Measurements from ENCODE around the gene KIAA0319L.
"Not testable (repeated sequence)": the region's sequence is repeated elsewhere in the genome, so short reads cannot be mapped to it uniquely, and the experiment has no call there.

The KIAA0319L gene

GRCh38 chr1:35466120-35466519 is 91.1 kb downstream of the KIAA0319L start:
- Histone ChIP-seq H2BK120ac (ENCODE audit: low read depth, low read length) (no peak overlapping the region), H2AK5ac (ENCODE audit: low read length, severe bottlenecking) (no peak overlapping the region), H3K23ac (ENCODE audit: low read length in 2 of 2) (no peak overlapping the region), H3K18ac (ENCODE audit: low read depth in 1 of 2, low read length in 2 of 2) (no peak overlapping the region), H3K9me3 (ENCODE audit: control insufficient read depth, low read length) (no peaks in the 10 kb centered on the region), H3K14ac (ENCODE audit: low read length in 2 of 2) (no peak overlapping the region), H3K4me3 (ENCODE audit: insufficient read depth in 1 of 2, low read depth in 1 of 2, low read length in 2 of 2) (no peak overlapping the region), H2AFZ (ENCODE audit: low read depth, low read length) (no peak overlapping the region), H3K27ac (ENCODE audit: low read length, poor library complexity, severe bottlenecking) (no peak overlapping the region), H3K9ac (ENCODE audit: low read length) (no peak overlapping the region), H3K4me2 (ENCODE audit: low read length, poor library complexity, severe bottlenecking) (no peak overlapping the region), H2BK5ac (ENCODE audit: low read depth, low read length, poor library complexity, severe bottlenecking) (no peak overlapping the region), H2BK12ac (ENCODE audit: low read length in 2 of 2) (no peak overlapping the region), H4K8ac (ENCODE audit: low read length) (no peak overlapping the region), H3K4ac (ENCODE audit: low read depth in 1 of 2, low read length in 2 of 2) (no peak overlapping the region), H3K36me3 (ENCODE audit: control insufficient read depth in 1 of 2, insufficient read depth in 2 of 2, low read depth in 1 of 2, low read length in 2 of 2) (peaks cover 25 to 80% of the 10 kb centered on the region in 2 experiments), H3K4me1 (ENCODE audit: control insufficient read depth, insufficient read depth, low read depth, low read length) (no peaks in the 10 kb centered on the region), H3K79me1 (replicated peaks; ENCODE audit: low read length, poor library complexity, severe bottlenecking) (peaks cover 8% of the 10 kb centered on the region), H4K91ac (ENCODE audit: low read length) (no peak overlapping the region), H3K27me3 (ENCODE audit: control insufficient read depth in 1 of 2, insufficient read depth in 1 of 2, low read length in 2 of 2) (no peaks in the 10 kb centered on the region), H2BK15ac (ENCODE audit: low read depth, poor library complexity, severe bottlenecking) (no peak overlapping the region)
- DNase-seq, result no peak
- WGBS, result 100% methylated on average over 1 of the region's 1 CpG

DNA sequence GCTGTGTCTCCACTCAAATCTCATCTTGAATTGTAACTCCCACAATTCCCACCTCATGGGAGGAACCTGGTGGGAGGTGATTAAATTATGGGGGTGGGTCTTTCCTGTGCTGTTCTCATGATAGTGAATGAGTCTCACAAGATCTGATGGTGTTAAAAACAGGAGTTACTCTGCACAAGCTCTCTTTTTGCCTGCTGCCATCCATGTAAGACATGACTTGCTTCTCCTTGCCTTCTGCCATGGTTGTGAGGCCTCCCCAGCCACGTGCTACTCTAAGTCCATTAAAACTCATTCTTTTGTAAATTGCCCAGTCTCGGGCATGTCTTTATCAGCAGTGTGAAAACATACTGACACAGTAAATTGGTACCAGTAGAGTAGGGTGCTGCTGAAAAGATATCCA is 93.5 kb downstream of the KIAA0319L start:
- H2BK15ac ChIP-seq (ENCODE audit: low read depth, poor library complexity, severe bottlenecking); H3K4me3 ChIP-seq (ENCODE audit: insufficient read depth in 1 of 2, low read depth in 1 of 2, low read length in 2 of 2); DNase-seq; H2BK12ac ChIP-seq (ENCODE audit: low read length in 2 of 2); H2BK5ac ChIP-seq (ENCODE audit: low read depth, low read length, poor library complexity, severe bottlenecking); H3K27me3 ChIP-seq (ENCODE audit: control insufficient read depth in 1 of 2, insufficient read depth in 1 of 2, low read length in 2 of 2); H3K14ac ChIP-seq (ENCODE audit: low read length in 2 of 2); H4K91ac ChIP-seq (ENCODE audit: low read length); H3K4ac ChIP-seq (ENCODE audit: low read depth in 1 of 2, low read length in 2 of 2); H2BK120ac ChIP-seq (ENCODE audit: low read depth, low read length); H3K27ac ChIP-seq (ENCODE audit: low read length, poor library complexity, severe bottlenecking); H3K4me1 ChIP-seq (ENCODE audit: control insufficient read depth, insufficient read depth, low read depth, low read length); H3K79me1 ChIP-seq (replicated peaks; ENCODE audit: low read length, poor library complexity, severe bottlenecking); H4K8ac ChIP-seq (ENCODE audit: low read length); H3K4me2 ChIP-seq (ENCODE audit: low read length, poor library complexity, severe bottlenecking); H3K9ac ChIP-seq (ENCODE audit: low read length); H3K18ac ChIP-seq (ENCODE audit: low read depth in 1 of 2, low read length in 2 of 2); H3K9me3 ChIP-seq (ENCODE audit: control insufficient read depth, low read length); H2AFZ ChIP-seq (ENCODE audit: low read depth, low read length); H2AK5ac ChIP-seq (ENCODE audit: low read length, severe bottlenecking); H3K23ac ChIP-seq (ENCODE audit: low read length in 2 of 2): not testable (repeated sequence)
- peaks cover 20 to 68% of the 10 kb centered on the region in 2 experiments for H3K36me3 ChIP-seq (ENCODE audit: control insufficient read depth in 1 of 2, insufficient read depth in 2 of 2, low read depth in 1 of 2, low read length in 2 of 2)
- 99% methylated on average over 2 of the region's 2 CpGs for WGBS

- no peak overlapping the region for H3K14ac ChIP-seq (ENCODE audit: low read length in 2 of 2)
- DNase-seq, result no peak
- no peak overlapping the region for H3K9ac ChIP-seq (ENCODE audit: low read length)
- H3K4ac ChIP-seq (ENCODE audit: low read depth in 1 of 2, low read length in 2 of 2), result no peak overlapping the region
- no peaks in the 10 kb centered on the region for H3K27me3 ChIP-seq (ENCODE audit: control insufficient read depth in 1 of 2, insufficient read depth in 1 of 2, low read length in 2 of 2)
- no peak overlapping the region for H4K91ac ChIP-seq (ENCODE audit: low read length)
- WGBS, result 94% methylated on average over 2 of the region's 2 CpGs
- no peaks in the 10 kb centered on the region for H3K9me3 ChIP-seq (ENCODE audit: control insufficient read depth, low read length)
- H2AK5ac ChIP-seq (ENCODE audit: low read length, severe bottlenecking), result no peak overlapping the region
- no peak overlapping the region for H2AFZ ChIP-seq (ENCODE audit: low read depth, low read length)
- no peak overlapping the region for H4K8ac ChIP-seq (ENCODE audit: low read length)
- no peaks in the 10 kb centered on the region for H3K4me1 ChIP-seq (ENCODE audit: control insufficient read depth, insufficient read depth, low read depth, low read length)
- H3K23ac ChIP-seq (ENCODE audit: low read length in 2 of 2), result no peak overlapping the region
- H3K18ac ChIP-seq (ENCODE audit: low read depth in 1 of 2, low read length in 2 of 2), result no peak overlapping the region
- H3K79me1 ChIP-seq (replicated peaks; ENCODE audit: low read length, poor library complexity, severe bottlenecking), result peaks cover 5% of the 10 kb centered on the region
- H2BK120ac ChIP-seq (ENCODE audit: low read depth, low read length), result no peak overlapping the region
- H3K4me3 ChIP-seq (ENCODE audit: insufficient read depth in 1 of 2, low read depth in 1 of 2, low read length in 2 of 2), result no peak overlapping the region
- no peak overlapping the region for H2BK5ac ChIP-seq (ENCODE audit: low read depth, low read length, poor library complexity, severe bottlenecking)
- H3K4me2 ChIP-seq (ENCODE audit: low read length, poor library complexity, severe bottlenecking), result no peak overlapping the region
- no peak overlapping the region for H2BK15ac ChIP-seq (ENCODE audit: low read depth, poor library complexity, severe bottlenecking)
- peaks cover 20 to 65% of the 10 kb centered on the region in 2 experiments for H3K36me3 ChIP-seq (ENCODE audit: control insufficient read depth in 1 of 2, insufficient read depth in 2 of 2, low read depth in 1 of 2, low read length in 2 of 2)
- no peak overlapping the region for H3K27ac ChIP-seq (ENCODE audit: low read length, poor library complexity, severe bottlenecking)
- no peak overlapping the region for H2BK12ac ChIP-seq (ENCODE audit: low read length in 2 of 2)
Measured at GRCh38 chr1:35463232-35463631, 94.0 kb downstream of the KIAA0319L start.

DNA sequence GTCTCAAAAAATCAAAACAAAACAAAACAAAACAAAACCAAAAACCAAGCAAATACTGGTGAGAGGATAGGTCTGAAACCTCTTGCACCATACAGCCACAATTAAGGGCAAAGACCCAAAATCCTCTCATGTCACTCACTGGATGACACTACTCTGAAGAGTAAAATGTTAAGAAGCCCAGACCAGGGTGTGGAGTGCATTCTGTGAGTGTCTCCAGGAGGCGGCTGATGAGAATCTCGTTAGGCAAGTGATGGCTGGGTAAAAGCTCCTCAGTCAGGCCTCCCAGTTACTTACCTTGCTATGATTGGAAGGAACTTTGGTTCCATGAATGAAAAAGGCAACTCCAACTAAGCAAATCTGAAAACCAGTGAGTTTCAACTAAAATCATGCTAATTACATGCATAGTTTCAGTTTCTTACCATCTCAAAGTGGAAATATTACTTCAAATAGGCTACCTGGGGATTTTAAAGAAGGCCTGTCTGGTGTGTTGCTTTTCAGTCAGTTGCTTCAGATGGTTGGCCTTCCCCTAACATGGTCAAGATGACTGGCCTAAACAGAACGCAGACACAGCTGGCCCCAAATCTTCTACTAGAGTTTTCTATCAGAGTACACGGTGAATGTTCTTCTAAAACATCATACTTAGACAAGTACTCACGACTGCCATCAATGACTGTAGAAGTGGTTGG is 95.1 kb downstream of the KIAA0319L start:
- no peak overlapping the region for H3K14ac ChIP-seq (ENCODE audit: low read length in 2 of 2)
- no peak overlapping the region for H2AK5ac ChIP-seq (ENCODE audit: low read length, severe bottlenecking)
- H2AFZ ChIP-seq (ENCODE audit: low read depth, low read length), result no peak overlapping the region
- WGBS, result 100% methylated on average over 4 of the region's 5 CpGs
- no peak overlapping the region for H3K9ac ChIP-seq (ENCODE audit: low read length)
- H3K23ac ChIP-seq (ENCODE audit: low read length in 2 of 2), result no peak overlapping the region
- no peak overlapping the region for H4K91ac ChIP-seq (ENCODE audit: low read length)
- H3K27ac ChIP-seq (ENCODE audit: low read length, poor library complexity, severe bottlenecking), result no peak overlapping the region
- no peak overlapping the region for H3K4me2 ChIP-seq (ENCODE audit: low read length, poor library complexity, severe bottlenecking)
- H3K4me3 ChIP-seq (ENCODE audit: insufficient read depth in 1 of 2, low read depth in 1 of 2, low read length in 2 of 2), result no peak overlapping the region
- no peak for DNase-seq
- no peaks in the 10 kb centered on the region for H3K27me3 ChIP-seq (ENCODE audit: control insufficient read depth in 1 of 2, insufficient read depth in 1 of 2, low read length in 2 of 2)
- no peak overlapping the region for H3K18ac ChIP-seq (ENCODE audit: low read depth in 1 of 2, low read length in 2 of 2)
- H3K4ac ChIP-seq (ENCODE audit: low read depth in 1 of 2, low read length in 2 of 2), result no peak overlapping the region
- no peak overlapping the region for H2BK15ac ChIP-seq (ENCODE audit: low read depth, poor library complexity, severe bottlenecking)
- peaks cover 5% of the 10 kb centered on the region for H3K79me1 ChIP-seq (replicated peaks; ENCODE audit: low read length, poor library complexity, severe bottlenecking)
- H2BK5ac ChIP-seq (ENCODE audit: low read depth, low read length, poor library complexity, severe bottlenecking), result no peak overlapping the region
- H3K36me3 ChIP-seq (ENCODE audit: control insufficient read depth in 1 of 2, insufficient read depth in 2 of 2, low read depth in 1 of 2, low read length in 2 of 2), result peaks cover 20 to 69% of the 10 kb centered on the region in 2 experiments
- no peak overlapping the region for H2BK12ac ChIP-seq (ENCODE audit: low read length in 2 of 2)
- H3K9me3 ChIP-seq (ENCODE audit: control insufficient read depth, low read length), result no peaks in the 10 kb centered on the region
- H3K4me1 ChIP-seq (ENCODE audit: control insufficient read depth, insufficient read depth, low read depth, low read length), result no peaks in the 10 kb centered on the region
- no peak overlapping the region for H4K8ac ChIP-seq (ENCODE audit: low read length)
- H2BK120ac ChIP-seq (ENCODE audit: low read depth, low read length), result no peak overlapping the region

Data from mesenchymal stem cell (in vitro differentiated cells and primary cell).